ENCODE results near the gene SIRPD.

The SIRPD gene

GRCh38 chr20:1555952-1556351 is 1.6 kb downstream of the SIRPD start:
- TF ChIP-seq CTCF (IDR thresholded peaks at IDR 0.05; ENCODE audit: low read depth, low read length) = no peak
- Histone ChIP-seq H3K9me3 (no peaks in the 10 kb centered on the region), H3K4me3 (ENCODE audit: low read depth, low read length) (no peak overlapping the region), H3K4me1 (no peaks in the 10 kb centered on the region), H3K27me3 (no peaks in the 10 kb centered on the region), H3K36me3 (no peaks in the 10 kb centered on the region)
- no peak for DNase-seq

GRCh38 chr20:1539816-1540419 is 17.6 kb downstream of the SIRPD start:
- Histone ChIP-seq H3K27me3 (no peaks in the 10 kb centered on the region), H3K9me3 (no peaks in the 10 kb centered on the region), H3K4me1 (no peaks in the 10 kb centered on the region), H3K36me3 (no peaks in the 10 kb centered on the region), H3K4me3 (ENCODE audit: low read depth, low read length) (no peak overlapping the region)
- no peak for DNase-seq
- TF ChIP-seq CTCF (IDR thresholded peaks at IDR 0.05; ENCODE audit: low read depth, low read length) = no peak

GRCh38 chr20:1538655-1539054 is 18.9 kb downstream of the SIRPD start:
- no peaks in the 10 kb centered on the region for H3K27me3 ChIP-seq
- H3K9me3 ChIP-seq = no peaks in the 10 kb centered on the region
- DNase-seq = no peak
- no peaks in the 10 kb centered on the region for H3K36me3 ChIP-seq
- TF ChIP-seq CTCF (IDR thresholded peaks at IDR 0.05; ENCODE audit: low read depth, low read length) = no peak
- H3K4me1 ChIP-seq = no peaks in the 10 kb centered on the region
- no peak overlapping the region for H3K4me3 ChIP-seq (ENCODE audit: low read depth, low read length)

GRCh38 chr20:1537731-1538058 is 19.8 kb downstream of the SIRPD start:
- Histone ChIP-seq H3K36me3 (no peaks in the 10 kb centered on the region), H3K9me3 (no peaks in the 10 kb centered on the region), H3K4me3 (ENCODE audit: low read depth, low read length) (no peak overlapping the region), H3K4me1 (no peaks in the 10 kb centered on the region), H3K27me3 (no peaks in the 10 kb centered on the region)
- no peak for DNase-seq
- TF ChIP-seq CTCF (IDR thresholded peaks at IDR 0.05; ENCODE audit: low read depth, low read length) = no peak

- Histone ChIP-seq H3K27me3 (no peaks in the 10 kb centered on the region), H3K4me1 (no peaks in the 10 kb centered on the region), H3K4me3 (ENCODE audit: low read depth, low read length) (no peak overlapping the region), H3K9me3 (no peaks in the 10 kb centered on the region), H3K36me3 (no peaks in the 10 kb centered on the region)
- no peak for DNase-seq
- no peak for TF ChIP-seq CTCF (IDR thresholded peaks at IDR 0.05; ENCODE audit: low read depth, low read length)
These were observed 20.4 kb downstream of the SIRPD start for GRCh38 chr20:1536893-1537730.

Measured in BE2C (cell line).